Subcutaneous preadipocyte (primary cell): ENCODE data around the gene OSTF1. TPM values are rescaled to one million over a fixed set of nuclear protein-coding genes. Genes with fewer than 3 reads are reported as not detected.

Experiments used
- small RNA-seq: library from RNA; depleted of rRNA; stranded (forward); fragments of <200 nt; gene quantifications from one replicate; pipeline ENCODE3, GENCODE V24; 2012
- total RNA-seq: library from RNA; depleted of rRNA; stranded (reverse); fragments of >200 nt; gene quantifications from 2 replicates; pipeline ENCODE4 v1.2.3, GENCODE V29; 2012

OSTF1 gene
- total RNA-seq, result 27.6 and 29.0 TPM in 2 replicates

GRCh38 chr9:75087824-75088645, at the start of gene OSTF1, which contains the start of gene NMRK1:
OSTF1 (plus strand) TSS chr9:75088514; CDS start chr9:75088693, 179 bp downstream.
NMRK1 (minus strand) TSS chr9:75088155; CDS start chr9:75083115, 5,040 bp downstream.

Small RNA genes within 50 kb of the gene (small RNA-seq; reads per million reads assigned to genes)
- gene RF00019, result not detected

Other genes starting within 250 kb of the OSTF1 start
- under 0.01 and 0.20 TPM in 2 replicates for gene TRPM6, start 200.6 kb upstream of the OSTF1 start, total RNA-seq
- gene C9orf40, start 135.6 kb upstream of the OSTF1 start, total RNA-seq, result 7.7 and 9.0 TPM in 2 replicates
- gene CARNMT1, start 60.2 kb upstream of the OSTF1 start, total RNA-seq, result 37.1 and 46.9 TPM in 2 replicates
- gene NMRK1, start 359 bp upstream of the OSTF1 start, total RNA-seq, result 9.6 and 14.3 TPM in 2 replicates